Endothelial cell of umbilical vein (primary cell): ENCODE results near the gene DBR1. TPM values are rescaled to one million over a fixed set of nuclear protein-coding genes. Genes with fewer than 3 reads are reported as not detected.

ENCODE experiments used
- BruUV-seq: library from RNA; stranded (reverse); fragments of 400-500 nt; replicated peaks from 2 replicates; lab custom pipeline; 2021; lab: Mats Ljungman, UMichigan
- CTCF ChIA-PET: fragments of 300-600, 350-600 bp; sonication (Branson Sonifier 250); formaldehyde crosslinking; loops from one replicate; lab custom pipeline; 2021; ENCODE audit warnings: antibody characterized with exemption, inconsistent platforms; lab: Charles Lee
- POLR2A ChIA-PET: fragments of 300-600, 350-600 bp; sonication (Branson Sonifier 250); formaldehyde crosslinking; loops from one replicate; lab custom pipeline; 2021; ENCODE audit warnings: antibody characterized with exemption, inconsistent platforms; lab: Charles Lee
- DNase-seq: peaks from one replicate; pipeline ENCODE4 v3.0.0-alpha.2; 2011; ENCODE audit warnings: low read depth, low spot score
- FAIRE-seq: peaks from 2 replicates; lab custom pipeline; 2011; peaks lifted over from hg19 to GRCh38; lab: Jason Lieb, UNC
- H2AFZ ChIP-seq: 2 replicates; pipeline ENCODE4 v1.6.0; 2012; ENCODE audit warnings: low read depth, low read length, control low read depth, inconsistent platforms
- H3K27ac ChIP-seq: 2 replicates; pipeline ENCODE4 v1.5.1; 2011; ENCODE audit warnings: low read depth, mild to moderate bottlenecking, control low read depth, low read length, moderate library complexity; ENCODE audit not compliant: insufficient read depth
- H3K27me3 ChIP-seq, 2 experiments: 2 replicates each; pipeline versions ENCODE4 v1.6.0 to v1.6.1; 2011; ENCODE audit warnings: low read length in 2 of 2, mixed read lengths in 1 of 2; ENCODE audit not compliant: control insufficient read depth in 2 of 2, insufficient read depth in 2 of 2
- H3K36me3 ChIP-seq, 2 experiments: 2 replicates in 1 of 2; 3 replicates in 1 of 2; pipeline ENCODE4 v1.5.1; 2011; ENCODE audit warnings: low read length in 2 of 2, mild to moderate bottlenecking in 1 of 2, moderate library complexity in 1 of 2; ENCODE audit not compliant: control insufficient read depth in 2 of 2, insufficient read depth in 2 of 2; ENCODE audit errors: extremely low read depth in 1 of 2
- H3K4me1 ChIP-seq: 3 replicates; pipeline ENCODE4 v1.5.1; 2011; ENCODE audit warnings: mild to moderate bottlenecking, low read length; ENCODE audit not compliant: control insufficient read depth, insufficient read depth; ENCODE audit errors: extremely low read depth
- H3K4me2 ChIP-seq: 2 replicates; pipeline ENCODE4 v1.6.1; 2011; ENCODE audit warnings: low read length, control low read depth, mixed read lengths; ENCODE audit not compliant: insufficient read depth
- H3K4me3 ChIP-seq, 3 experiments: fragments of 200-600 bp in 1 of 3; sonication (generic), shearing (Covaris generic) in 1 of 3; replicated peaks in 1 of 3; 2 replicates each; pipeline ENCODE4 v1.5.1; 2011 to 2016; ENCODE audit warnings: control low read depth in 3 of 3, low read length in 3 of 3, mild to moderate bottlenecking in 2 of 3, inconsistent platforms in 1 of 3, low read depth in 1 of 3, moderate library complexity in 1 of 3; ENCODE audit not compliant: insufficient read depth in 1 of 3
- H3K79me2 ChIP-seq: 2 replicates; pipeline ENCODE4 v1.6.0; 2012; ENCODE audit warnings: low read length, inconsistent platforms; ENCODE audit not compliant: control insufficient read depth, insufficient read depth
- H3K9ac ChIP-seq: replicated peaks from 2 replicates; pipeline ENCODE3; 2011; ENCODE audit warnings: low read length, control low read depth; ENCODE audit not compliant: insufficient read depth; ENCODE audit errors: extremely low read depth
- H3K9me1 ChIP-seq: replicated peaks from 3 replicates; pipeline ENCODE4 v1.6.0; 2011; ENCODE audit warnings: mild to moderate bottlenecking, low read length; ENCODE audit not compliant: control insufficient read depth, insufficient read depth; ENCODE audit errors: extremely low read depth
- H3K9me3 ChIP-seq: replicated peaks from 2 replicates; pipeline ENCODE4 v1.5.1; 2012; ENCODE audit warnings: low read length, inconsistent platforms; ENCODE audit not compliant: control insufficient read depth, insufficient read depth
- H4K20me1 ChIP-seq: replicated peaks from 2 replicates; pipeline ENCODE3; 2011; ENCODE audit warnings: mild to moderate bottlenecking, low read length; ENCODE audit not compliant: control insufficient read depth, insufficient read depth; ENCODE audit errors: extremely low read depth
- EZH2 ChIP-seq: IDR thresholded peaks from 2 replicates; pipeline ENCODE4 v1.6.1; 2012; ENCODE audit warnings: borderline replicate concordance, low read depth, mild to moderate bottlenecking, moderate library complexity, low read length, inconsistent platforms; ENCODE audit not compliant: severe bottlenecking
- FOS ChIP-seq: IDR thresholded peaks from 2 replicates; pipeline ENCODE4 v1.6.1; 2011; ENCODE audit warnings: mild to moderate bottlenecking, low read length, moderate library complexity, borderline replicate concordance; ENCODE audit not compliant: insufficient read depth
- GATA2 ChIP-seq: IDR thresholded peaks from 2 replicates; pipeline ENCODE4 v1.7.0; 2011; ENCODE audit warnings: low read depth, mild to moderate bottlenecking, moderate library complexity, mixed read lengths, low read length; ENCODE audit not compliant: insufficient read length, insufficient read depth
- MYC ChIP-seq: IDR thresholded peaks from one replicate; pipeline ENCODE4 v1.6.1; 2011; ENCODE audit warnings: mild to moderate bottlenecking, low read depth, low read length
- POLR2A ChIP-seq: IDR thresholded peaks from 2 replicates; pipeline ENCODE4 v1.6.1; 2012; ENCODE audit warnings: low read depth, mild to moderate bottlenecking, control low read depth, low read length
- POLR2AphosphoS5 ChIP-seq: IDR thresholded peaks from 2 replicates; pipeline ENCODE4 v1.6.1; 2012; ENCODE audit warnings: low read depth, mild to moderate bottlenecking, control low read depth, low read length, moderate library complexity; ENCODE audit not compliant: insufficient read depth
- dilution Hi-C: fragments of 300-500 bp; cut with MboI; formaldehyde crosslinking; loops from one replicate; pipeline ENCODE4 v1.15.0; 2019; ENCODE audit warnings: low sequenced_read_pairs; ENCODE audit not compliant: extremely low pct_ligation_motif_present
- intact Hi-C: fragments of 100-400 bp; cut with micrococcal nuclease; formaldehyde crosslinking; loops from one replicate; pipeline ENCODE4 v1.10.0; 2022
- polyA plus RNA-seq, 4 experiments: library from polyadenylated mRNA; depleted of rRNA in 3 of 4; stranded (reverse) in 3 of 4; unstranded in 1 of 4; fragments of >200 nt; gene quantifications; 2 replicates each; pipeline versions ENCODE4 v1.2.1 to v1.2.3, GENCODE V29; 2011 to 2012; ENCODE audit warnings: missing spikeins in 1 of 4
- total RNA-seq: library from RNA; stranded (reverse); gene quantifications from 2 replicates; pipeline ENCODE4 v1.2.3, GENCODE V29; 2021
- TF ChIP-seq, protein P1 (sequence below), 2 donors: IDR thresholded peaks; 1 replicate in 1 of 2; 2 replicates in 1 of 2; pipeline ENCODE4 v1.5.1; 2011; ENCODE audit warnings: low read length in 2 of 2, mild to moderate bottlenecking in 2 of 2, moderate library complexity in 2 of 2, control low read depth in 1 of 2, inconsistent platforms in 1 of 2, low read depth in 1 of 2; ENCODE audit not compliant: insufficient read depth in 1 of 2; ENCODE audit errors: extremely low read depth in 1 of 2

The DBR1 gene
- total and polyA plus RNA-seq, 2 donors (not counting 3 experiments of a cell fraction or from before 2014, with no cell fraction given) = 10.3 to 17.8 TPM

DNA sequence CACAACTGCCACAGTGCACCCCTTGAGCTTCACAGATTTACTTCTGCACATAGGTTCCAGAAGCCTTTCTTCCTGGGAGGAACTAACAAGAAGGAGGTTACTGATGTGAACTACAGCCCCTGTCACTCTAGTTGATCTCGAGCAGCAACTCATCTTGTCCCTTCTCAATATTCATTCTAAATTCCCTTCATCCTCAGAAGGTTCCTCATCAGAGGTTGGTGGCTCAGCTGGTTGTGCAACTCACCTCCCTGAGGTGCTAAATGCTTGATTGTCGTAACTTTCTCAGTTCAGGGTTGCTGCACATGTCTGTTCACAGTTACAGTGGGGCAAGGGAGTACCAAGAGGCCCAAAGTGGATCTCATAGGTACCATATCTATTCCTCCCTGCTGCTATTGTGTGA is 36.9 kb downstream of the DBR1 start:
- DNase-seq (no peak), FAIRE-seq (no peak)
- Histone ChIP-seq H2AFZ (no peak overlapping the region), H3K9me1 (no peaks in the 10 kb centered on the region), H3K79me2 (no peaks in the 10 kb centered on the region), H3K36me3 (no peaks in the 10 kb centered on the region), H4K20me1 (no peaks in the 10 kb centered on the region), H3K9ac (no peak overlapping the region), H3K27ac (no peak overlapping the region), H3K27me3 (peaks cover 4 to 11% of the 10 kb centered on the region in 2 experiments), H3K4me2 (no peak overlapping the region), H3K4me1 (no peaks in the 10 kb centered on the region), H3K4me3 (no peak overlapping the region), H3K9me3 (no peaks in the 10 kb centered on the region)
- dilution Hi-C loops (no loop called here), intact Hi-C loops (no loop called here)
- BruUV-seq = no TSS peak
- ChIA-PET POLR2A (no interaction called here), CTCF (no interaction called here)
- no peak for TF ChIP-seq POLR2AphosphoS5
- no peak for TF ChIP-seq POLR2A
- TF ChIP-seq MYC = no peak
- no peak for TF ChIP-seq GATA2
- no peak for TF ChIP-seq EZH2
- TF ChIP-seq FOS = no peak
- TF ChIP-seq, protein P1, sequence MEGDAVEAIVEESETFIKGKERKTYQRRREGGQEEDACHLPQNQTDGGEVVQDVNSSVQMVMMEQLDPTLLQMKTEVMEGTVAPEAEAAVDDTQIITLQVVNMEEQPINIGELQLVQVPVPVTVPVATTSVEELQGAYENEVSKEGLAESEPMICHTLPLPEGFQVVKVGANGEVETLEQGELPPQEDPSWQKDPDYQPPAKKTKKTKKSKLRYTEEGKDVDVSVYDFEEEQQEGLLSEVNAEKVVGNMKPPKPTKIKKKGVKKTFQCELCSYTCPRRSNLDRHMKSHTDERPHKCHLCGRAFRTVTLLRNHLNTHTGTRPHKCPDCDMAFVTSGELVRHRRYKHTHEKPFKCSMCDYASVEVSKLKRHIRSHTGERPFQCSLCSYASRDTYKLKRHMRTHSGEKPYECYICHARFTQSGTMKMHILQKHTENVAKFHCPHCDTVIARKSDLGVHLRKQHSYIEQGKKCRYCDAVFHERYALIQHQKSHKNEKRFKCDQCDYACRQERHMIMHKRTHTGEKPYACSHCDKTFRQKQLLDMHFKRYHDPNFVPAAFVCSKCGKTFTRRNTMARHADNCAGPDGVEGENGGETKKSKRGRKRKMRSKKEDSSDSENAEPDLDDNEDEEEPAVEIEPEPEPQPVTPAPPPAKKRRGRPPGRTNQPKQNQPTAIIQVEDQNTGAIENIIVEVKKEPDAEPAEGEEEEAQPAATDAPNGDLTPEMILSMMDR (IDR thresholded peaks at IDR 0.05; ENCODE audit: extremely low read depth in 1 of 2, insufficient read depth in 1 of 2, low read depth in 1 of 2, low read length in 2 of 2) = no peak
